ENCODE data around the gene HOATZ. TPM values are rescaled to one million over a fixed set of nuclear protein-coding genes. Genes with fewer than 3 reads are reported as not detected.

HOATZ gene
- total and polyA plus RNA-seq, 3 donors from 2014 or later: 10.8 to 50.1 (median 23.7) TPM

DNA sequence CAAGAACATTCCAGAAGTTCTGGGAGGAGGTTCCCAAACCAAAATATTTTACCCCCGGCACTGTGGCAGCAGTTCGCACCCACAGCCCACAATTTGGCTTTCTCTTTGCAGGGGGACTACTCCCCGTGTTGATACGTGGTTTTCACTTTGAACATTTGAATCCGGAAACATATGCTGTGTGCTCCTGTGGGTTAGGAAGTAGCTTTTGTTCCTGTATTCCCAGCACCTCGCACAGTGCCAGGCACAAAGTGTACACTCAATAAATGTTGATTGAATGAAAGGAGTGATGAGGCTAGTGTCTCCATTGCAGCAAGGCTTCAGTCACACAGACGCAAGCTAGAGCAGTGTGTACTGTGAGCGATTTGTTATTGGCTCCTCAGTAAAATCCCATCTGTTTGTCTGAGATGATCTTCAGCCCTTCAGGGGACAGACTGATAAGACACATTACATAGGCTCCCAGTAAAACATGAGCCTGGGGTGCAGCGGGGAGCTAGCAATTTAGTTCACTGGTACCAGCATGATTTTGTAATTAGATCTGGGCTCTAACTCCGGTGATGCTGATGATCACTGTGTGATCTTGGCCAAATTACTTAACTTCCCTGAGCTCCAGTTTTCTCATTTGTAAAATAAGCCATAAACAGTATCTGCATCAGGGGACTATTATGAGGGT is 28.2 kb downstream of the HOATZ start:
- Histone ChIP-seq H3K4me3 (no peak overlapping the region), H3K4me1 (no peaks in the 10 kb centered on the region), H3K9me3 (no peaks in the 10 kb centered on the region), H3K27me3 (no peaks in the 10 kb centered on the region), H3K36me3 (ENCODE audit: low read depth, missing control alignments) (no peaks in the 10 kb centered on the region), H3K27ac (no peak overlapping the region)
- WGBS, 2 donors: 64 to 66% methylated on average over 10 of the region's 10 CpGs
- intact Hi-C loops (cut with DNase I; ENCODE audit: low total_unique reads): no loop called here
- TF ChIP-seq POLR2A (IDR thresholded peaks at IDR 0.05): no peak
- TF ChIP-seq, protein P1, sequence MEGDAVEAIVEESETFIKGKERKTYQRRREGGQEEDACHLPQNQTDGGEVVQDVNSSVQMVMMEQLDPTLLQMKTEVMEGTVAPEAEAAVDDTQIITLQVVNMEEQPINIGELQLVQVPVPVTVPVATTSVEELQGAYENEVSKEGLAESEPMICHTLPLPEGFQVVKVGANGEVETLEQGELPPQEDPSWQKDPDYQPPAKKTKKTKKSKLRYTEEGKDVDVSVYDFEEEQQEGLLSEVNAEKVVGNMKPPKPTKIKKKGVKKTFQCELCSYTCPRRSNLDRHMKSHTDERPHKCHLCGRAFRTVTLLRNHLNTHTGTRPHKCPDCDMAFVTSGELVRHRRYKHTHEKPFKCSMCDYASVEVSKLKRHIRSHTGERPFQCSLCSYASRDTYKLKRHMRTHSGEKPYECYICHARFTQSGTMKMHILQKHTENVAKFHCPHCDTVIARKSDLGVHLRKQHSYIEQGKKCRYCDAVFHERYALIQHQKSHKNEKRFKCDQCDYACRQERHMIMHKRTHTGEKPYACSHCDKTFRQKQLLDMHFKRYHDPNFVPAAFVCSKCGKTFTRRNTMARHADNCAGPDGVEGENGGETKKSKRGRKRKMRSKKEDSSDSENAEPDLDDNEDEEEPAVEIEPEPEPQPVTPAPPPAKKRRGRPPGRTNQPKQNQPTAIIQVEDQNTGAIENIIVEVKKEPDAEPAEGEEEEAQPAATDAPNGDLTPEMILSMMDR (IDR thresholded peaks at IDR 0.05): no peak
- no peak for DNase-seq

DNA sequence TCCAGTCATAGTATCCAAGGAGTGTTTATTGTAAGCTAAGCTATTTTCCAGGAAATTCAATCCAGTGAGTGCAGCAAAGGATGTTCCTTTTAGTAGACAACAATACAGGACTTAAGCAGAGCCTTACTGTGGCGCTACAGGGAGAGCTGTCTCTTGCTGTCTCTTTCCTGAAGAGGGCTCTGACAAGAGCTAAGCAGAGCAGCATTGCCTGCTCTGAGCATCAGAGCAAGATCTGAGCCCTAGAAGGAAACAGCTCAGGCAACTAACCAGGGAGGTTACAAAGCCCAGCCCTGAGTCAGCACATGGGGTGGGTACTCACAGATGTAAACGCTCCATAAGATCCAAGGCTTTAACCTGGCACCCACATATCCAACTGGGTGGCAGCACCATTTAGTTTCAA is 33.9 kb downstream of the HOATZ start:
- intact Hi-C loops (cut with DNase I; ENCODE audit: low total_unique reads): no loop called here
- no peaks in the 10 kb centered on the region for H3K36me3 ChIP-seq (ENCODE audit: low read depth, missing control alignments)
- no peak for DNase-seq

DNA sequence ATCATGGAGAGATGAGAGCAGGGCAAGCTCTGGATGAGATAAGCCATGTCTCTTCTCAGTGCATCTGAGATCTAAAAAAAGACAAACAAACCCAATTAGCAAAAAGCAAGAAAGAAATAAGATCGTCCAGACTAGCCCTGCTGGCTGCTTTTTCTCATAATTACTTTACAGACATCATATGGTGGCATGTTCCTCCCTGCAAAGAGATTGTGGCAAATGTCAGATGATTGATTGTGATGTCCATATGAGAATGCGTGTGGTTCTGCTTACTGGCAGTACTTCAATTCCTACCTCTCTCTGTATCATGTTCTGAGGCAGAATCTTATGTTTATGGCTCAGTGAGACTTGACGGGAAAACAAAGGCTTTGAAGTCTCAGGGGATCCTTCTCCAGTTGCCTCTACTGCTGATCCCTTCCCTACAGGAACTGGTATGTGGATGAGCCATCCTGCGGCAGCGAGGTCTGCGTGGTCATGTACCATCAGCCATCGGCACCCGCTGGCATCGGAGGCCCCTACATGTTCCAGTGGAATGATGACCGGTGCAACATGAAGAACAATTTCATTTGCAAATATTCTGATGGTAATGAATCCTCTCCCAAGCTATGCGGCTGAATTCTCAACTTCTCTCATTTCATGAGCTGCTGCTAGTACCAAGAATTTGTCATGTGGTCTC is 34.8 kb downstream of the HOATZ start:
- H3K4me1 ChIP-seq: no peaks in the 10 kb centered on the region
- no peak for TF ChIP-seq POLR2A (IDR thresholded peaks at IDR 0.05)
- TF ChIP-seq, protein P1 (IDR thresholded peaks at IDR 0.05): no peak
- no peak for DNase-seq
- H3K27me3 ChIP-seq: no peaks in the 10 kb centered on the region
- WGBS, 2 donors: 85 to 86% methylated on average over 7 to 11 of the region's 11 CpGs
- H3K9me3 ChIP-seq: no peaks in the 10 kb centered on the region
- H3K27ac ChIP-seq: no peak overlapping the region
- intact Hi-C loops (cut with DNase I; ENCODE audit: low total_unique reads): no loop called here
- H3K4me3 ChIP-seq: no peak overlapping the region
- no peaks in the 10 kb centered on the region for H3K36me3 ChIP-seq (ENCODE audit: low read depth, missing control alignments)

More for the DNA sequence above, 33.9 kb downstream of the HOATZ start:
- no peak for TF ChIP-seq POLR2A (IDR thresholded peaks at IDR 0.05)
- TF ChIP-seq, protein P1 (IDR thresholded peaks at IDR 0.05): no peak
- WGBS, 2 donors: 90 to 97% methylated on average over 1 to 2 of the region's 2 CpGs
- Histone ChIP-seq H3K9me3 (no peaks in the 10 kb centered on the region), H3K27ac (no peak overlapping the region), H3K4me1 (no peaks in the 10 kb centered on the region), H3K27me3 (no peaks in the 10 kb centered on the region), H3K4me3 (no peak overlapping the region)

DNA sequence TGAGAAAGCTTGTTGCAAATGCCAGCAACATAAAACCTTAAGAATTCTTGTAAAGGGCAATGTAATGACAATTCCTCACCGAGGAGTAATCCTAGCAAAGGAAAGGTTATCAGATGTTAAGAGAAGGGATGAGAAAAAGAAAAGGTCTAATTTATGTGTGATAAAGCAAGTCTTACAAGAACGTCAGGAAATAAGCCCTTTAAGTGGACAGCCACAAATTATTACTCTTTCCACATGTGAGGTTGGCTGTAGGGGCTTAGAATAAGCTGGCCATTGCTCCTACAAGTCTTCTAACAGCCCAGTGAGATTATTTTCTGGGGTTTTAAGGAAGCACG is 35.3 kb downstream of the HOATZ start:
- WGBS, 2 donors: 69 to 70% methylated on average over 3 of the region's 3 CpGs
- TF ChIP-seq, protein P1 (IDR thresholded peaks at IDR 0.05): no peak
- TF ChIP-seq POLR2A (IDR thresholded peaks at IDR 0.05): no peak
- intact Hi-C loops (cut with DNase I; ENCODE audit: low total_unique reads): no loop called here
- no peak overlapping the region for H3K4me3 ChIP-seq
- no peaks in the 10 kb centered on the region for H3K36me3 ChIP-seq (ENCODE audit: low read depth, missing control alignments)
- H3K27ac ChIP-seq: no peak overlapping the region
- no peaks in the 10 kb centered on the region for H3K9me3 ChIP-seq
- DNase-seq: no peak
- H3K4me1 ChIP-seq: no peaks in the 10 kb centered on the region
- no peaks in the 10 kb centered on the region for H3K27me3 ChIP-seq

DNA sequence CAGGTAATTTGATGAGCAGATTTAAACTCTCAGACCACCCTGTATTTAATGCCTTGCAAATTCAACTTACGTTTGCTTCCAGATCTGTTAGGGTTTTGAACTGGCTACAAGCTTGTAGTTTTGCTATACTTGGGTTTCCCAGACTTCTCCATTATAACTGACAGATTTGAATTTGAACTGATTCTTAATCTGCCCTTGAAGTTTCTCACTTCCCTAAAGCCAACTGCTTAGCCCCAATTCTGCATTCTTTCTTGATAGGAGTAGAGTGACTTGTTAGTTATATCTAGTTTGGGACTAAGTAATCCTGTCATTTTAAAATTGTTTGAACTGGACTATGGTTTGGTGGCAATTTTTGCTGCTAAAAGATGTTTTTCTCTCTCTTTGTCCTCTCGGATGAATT is 35.7 kb downstream of the HOATZ start:
- 87 to 89% methylated on average over 2 of the region's 2 CpGs for WGBS, 2 donors
- Histone ChIP-seq H3K4me1 (no peaks in the 10 kb centered on the region), H3K4me3 (no peak overlapping the region), H3K27me3 (no peaks in the 10 kb centered on the region), H3K27ac (no peak overlapping the region), H3K9me3 (no peaks in the 10 kb centered on the region), H3K36me3 (ENCODE audit: low read depth, missing control alignments) (no peaks in the 10 kb centered on the region)
- TF ChIP-seq POLR2A (IDR thresholded peaks at IDR 0.05): no peak
- TF ChIP-seq, protein P1 (IDR thresholded peaks at IDR 0.05): no peak
- no peak for DNase-seq
- intact Hi-C loops (cut with DNase I; ENCODE audit: low total_unique reads): no loop called here

Measured in testis (tissue), 3 donors.